Suppressor macrophage (primary cell): ENCODE measurements around the gene CTNNA3.
"Not testable (repeated sequence)": the region's sequence is repeated elsewhere in the genome, so short reads cannot be mapped to it uniquely, and the experiment has no call there.

Experiments used
- DNase-seq, 4 experiments: peaks; one replicate each; pipeline ENCODE4 v3.0.0-alpha.2; 2020 to 2022

CTNNA3 gene

DNA sequence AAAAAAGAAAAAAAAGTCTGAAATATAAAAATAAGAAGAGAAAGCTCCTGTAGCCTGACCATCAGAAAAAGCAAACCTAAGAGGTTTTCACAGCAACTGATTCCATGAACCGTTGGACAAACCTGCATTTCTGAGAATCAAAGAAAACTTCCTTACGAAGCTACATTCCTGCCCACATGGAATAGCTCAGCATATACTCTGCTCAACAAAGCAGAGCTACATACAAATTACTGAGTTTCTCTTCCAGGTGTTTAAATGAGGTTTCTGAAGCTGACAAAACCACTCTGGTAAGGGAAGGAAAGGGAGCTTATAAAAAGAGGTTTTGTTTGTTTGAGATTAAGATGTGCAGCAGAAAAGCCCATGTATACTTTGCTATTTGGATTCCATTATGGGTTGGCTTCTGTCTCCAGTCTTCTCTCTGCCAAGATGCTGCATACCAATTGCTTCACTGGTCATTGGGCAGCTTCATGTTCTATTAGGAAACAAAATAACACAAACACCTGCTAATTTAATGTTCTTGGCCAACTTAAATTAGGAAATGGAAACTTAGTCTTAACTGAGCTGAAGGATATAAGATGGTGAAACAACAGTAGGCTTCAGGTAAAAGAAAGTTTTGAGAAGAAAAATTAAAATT, 456.0 kb downstream of the CTNNA3 start:
- DNase-seq = no peak

DNA sequence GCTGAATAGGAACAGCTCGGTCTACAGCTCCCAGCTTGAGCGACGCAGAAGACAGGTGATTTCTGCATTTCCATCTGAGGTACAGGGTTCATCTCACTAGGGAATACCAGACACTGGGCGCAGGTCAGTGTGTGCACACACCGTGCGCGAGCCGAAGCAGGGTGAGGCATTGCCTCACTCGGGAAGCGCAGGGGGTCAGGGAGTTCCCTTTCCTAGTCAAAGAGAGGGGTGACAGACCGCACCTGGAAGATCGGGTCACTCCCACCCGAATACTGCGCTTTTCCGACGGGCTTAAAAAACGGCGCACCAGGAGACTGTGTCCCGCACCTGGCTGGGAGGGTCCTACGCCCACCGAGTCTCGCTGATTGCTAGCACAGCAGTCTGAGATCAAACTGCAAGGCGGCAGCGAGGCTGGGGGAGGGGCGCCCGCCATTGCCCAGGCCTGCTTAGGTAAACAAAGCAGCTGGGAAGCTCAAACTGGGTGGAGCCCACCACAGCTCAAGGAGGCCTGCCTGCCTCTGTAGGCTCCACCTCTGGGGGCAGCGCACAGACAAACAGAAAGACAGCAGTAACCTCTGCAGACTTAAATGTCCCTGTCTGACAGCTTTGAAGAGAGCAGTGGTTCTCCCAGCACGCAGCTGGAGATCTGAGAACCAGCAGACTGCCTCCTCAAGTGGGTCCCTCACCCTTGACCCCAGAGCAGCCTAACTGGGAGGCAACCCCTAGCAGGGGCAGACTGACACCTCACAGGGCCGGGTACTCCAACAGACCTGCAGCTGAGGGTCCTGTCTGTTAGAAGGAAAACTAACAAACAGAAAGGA, 465.1 kb downstream of the CTNNA3 start:
- DNase-seq = not testable (repeated sequence)

- DNase-seq = no peak
These were observed 470.8 kb downstream of the CTNNA3 start for GRCh38 chr10:67225226-67225625.

DNA sequence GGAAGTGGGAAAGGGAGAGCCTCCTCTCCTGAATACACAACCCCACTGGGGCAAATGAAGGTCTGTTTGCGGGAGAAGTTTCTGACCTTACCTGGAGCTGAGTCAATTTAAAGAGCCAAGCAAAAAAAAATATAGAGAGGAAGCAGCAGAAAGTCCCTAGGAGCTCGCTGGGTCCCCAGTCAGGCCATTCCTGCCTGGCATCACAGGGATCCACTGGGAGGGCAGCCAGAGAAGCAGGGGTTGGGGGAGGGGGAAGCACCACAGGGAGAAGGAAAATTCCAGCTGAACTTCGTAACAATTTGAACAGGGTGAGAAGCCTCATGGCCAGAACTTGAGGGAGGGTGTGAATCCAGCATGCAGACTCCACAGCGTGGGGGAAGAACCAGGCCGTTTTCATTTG, 471.4 kb downstream of the CTNNA3 start:
- no peak for DNase-seq

- DNase-seq = no peak
These were observed 473.1 kb downstream of the CTNNA3 start for GRCh38 chr10:67222934-67223333.

DNA sequence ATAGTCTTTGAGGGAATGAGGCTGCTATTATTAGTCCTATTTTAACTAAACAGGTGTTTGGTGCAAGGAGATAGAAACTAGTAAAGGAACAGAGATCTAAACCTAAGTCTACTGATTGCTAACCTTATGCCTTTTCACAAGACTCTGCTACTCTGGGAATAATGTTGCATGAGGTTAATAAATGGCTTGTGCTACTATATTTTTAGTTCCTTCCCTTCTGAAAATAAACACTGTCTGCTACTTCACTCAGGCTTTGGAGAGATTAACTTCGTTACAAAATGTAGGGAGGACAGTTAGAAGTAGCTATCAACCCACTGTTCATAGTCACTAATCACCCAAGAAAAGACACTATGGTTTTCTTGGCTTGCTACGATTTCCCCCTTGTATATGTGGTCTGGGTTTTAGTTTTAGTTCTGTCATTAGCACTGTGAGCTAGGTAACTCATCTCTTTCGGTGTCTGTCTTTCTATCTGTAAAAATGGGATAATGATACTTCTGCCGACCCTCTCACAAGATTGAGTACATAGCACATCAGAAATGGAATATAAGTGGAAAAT, 474.0 kb downstream of the CTNNA3 start:
- no peak for DNase-seq

DNA sequence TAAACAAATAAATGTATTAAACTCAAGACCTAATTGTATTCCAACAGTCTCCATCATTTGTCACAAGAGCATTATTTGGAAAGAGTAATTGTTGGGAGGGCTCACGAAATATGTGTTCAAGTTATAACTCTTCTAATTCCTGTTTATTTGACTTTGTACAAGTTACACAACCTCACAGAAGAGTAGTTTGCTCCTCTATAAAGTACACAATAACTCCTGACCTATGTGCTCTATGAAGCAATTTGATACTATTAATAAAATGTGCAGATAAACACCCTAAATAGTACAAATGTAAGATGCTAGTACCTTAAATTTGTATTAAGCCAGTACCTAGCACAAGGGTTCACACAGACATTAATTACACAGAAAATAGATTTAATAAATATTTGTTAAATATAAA, 484.3 kb downstream of the CTNNA3 start:
- DNase-seq = no peak

GRCh38 chr10:67207923-67208322, 488.1 kb downstream of the CTNNA3 start:
- DNase-seq = not testable (repeated sequence)

GRCh38 chr10:67200913-67201564, 495.0 kb downstream of the CTNNA3 start:
- DNase-seq = no peak

DNA sequence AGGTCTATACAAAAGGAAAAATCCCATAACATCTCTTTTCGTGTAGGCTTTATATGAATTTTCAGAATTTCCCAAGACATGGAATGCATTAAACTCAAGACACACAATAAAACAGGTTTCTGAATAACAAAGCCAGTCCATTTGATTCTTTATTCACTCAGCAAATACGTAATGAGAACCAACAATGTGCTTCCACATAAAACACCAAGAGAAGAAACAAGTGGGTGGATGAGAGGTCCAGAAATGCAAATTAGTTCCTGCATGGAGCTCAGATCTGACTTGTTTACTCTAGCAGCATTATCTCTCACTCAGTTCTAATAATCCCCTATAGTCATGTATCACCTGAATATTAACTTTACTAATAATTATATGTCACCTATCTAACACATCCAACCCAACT, 520.6 kb downstream of the CTNNA3 start:
- DNase-seq = no peak

GRCh38 chr10:67173787-67174186, 522.2 kb downstream of the CTNNA3 start:
- DNase-seq = no peak

- no peak for DNase-seq
These were observed 524.0 kb downstream of the CTNNA3 start for GRCh38 chr10:67171970-67172369.

DNA sequence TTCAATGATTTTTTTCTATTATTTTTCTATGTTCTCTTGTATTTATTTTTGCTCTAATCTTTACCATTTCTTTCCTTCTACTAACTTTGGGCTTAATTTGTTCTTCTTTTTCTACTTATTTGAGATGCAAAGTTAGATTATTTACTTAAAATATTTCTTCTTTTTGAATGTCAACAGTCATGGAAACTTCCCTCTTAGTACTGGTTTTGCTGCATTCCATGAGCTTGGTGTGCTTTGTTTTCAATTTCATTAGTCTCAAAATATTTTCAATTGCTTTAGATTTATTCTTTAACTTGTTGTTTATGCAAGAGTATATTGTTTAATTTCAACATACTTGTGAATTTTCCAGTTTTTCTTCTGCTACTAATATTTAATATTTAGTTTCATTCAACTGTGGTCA, 539.8 kb downstream of the CTNNA3 start:
- no peak for DNase-seq

GRCh38 chr10:67151471-67151870, 544.5 kb downstream of the CTNNA3 start:
- no peak for DNase-seq

DNA sequence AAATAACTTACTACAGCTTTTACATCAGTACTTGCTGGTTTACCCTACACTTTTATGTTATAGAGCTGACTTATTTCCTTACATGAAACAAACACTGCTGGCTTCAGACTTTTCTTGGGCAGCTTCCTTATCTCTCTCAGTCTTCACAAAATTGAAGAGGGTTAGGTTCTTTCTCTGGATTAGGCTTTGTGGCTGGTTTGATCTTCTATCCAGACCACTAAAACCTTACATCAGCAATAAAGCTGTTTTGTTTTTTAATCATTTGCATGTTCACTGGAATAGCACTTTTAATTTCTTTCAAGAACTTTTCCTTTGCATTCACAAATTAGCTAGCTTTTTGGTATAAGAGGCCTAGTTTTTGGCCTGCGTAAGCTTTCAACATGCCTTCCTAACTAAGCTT, 551.5 kb downstream of the CTNNA3 start:
- DNase-seq = no peak

GRCh38 chr10:67141300-67141699, 554.7 kb downstream of the CTNNA3 start:
- no peak for DNase-seq

- no peak for DNase-seq
These were observed 555.4 kb downstream of the CTNNA3 start for GRCh38 chr10:67140641-67141040.

DNA sequence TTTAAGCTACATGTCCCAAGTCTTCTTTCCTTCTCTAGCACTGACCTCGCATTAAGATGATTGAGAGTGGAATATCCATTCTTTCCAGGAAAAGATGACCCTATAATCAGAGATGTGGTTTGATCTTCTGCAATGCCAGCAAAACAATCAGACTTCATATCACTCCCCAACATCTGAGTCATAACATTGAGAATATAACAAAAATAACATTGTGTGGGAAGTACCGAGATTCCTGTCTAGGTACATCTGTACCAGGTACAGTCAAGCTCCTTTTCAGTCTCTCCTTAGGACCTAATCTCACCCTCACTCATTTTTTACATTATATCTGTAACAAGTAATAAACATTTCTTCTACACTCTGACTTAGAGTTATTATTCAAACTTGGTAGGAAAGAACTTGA, 568.6 kb downstream of the CTNNA3 start:
- no peak for DNase-seq

- DNase-seq = no peak
These were observed 576.3 kb downstream of the CTNNA3 start for GRCh38 chr10:67119651-67120050.

- DNase-seq = no peak
These were observed 580.0 kb downstream of the CTNNA3 start for GRCh38 chr10:67115972-67116371.

DNA sequence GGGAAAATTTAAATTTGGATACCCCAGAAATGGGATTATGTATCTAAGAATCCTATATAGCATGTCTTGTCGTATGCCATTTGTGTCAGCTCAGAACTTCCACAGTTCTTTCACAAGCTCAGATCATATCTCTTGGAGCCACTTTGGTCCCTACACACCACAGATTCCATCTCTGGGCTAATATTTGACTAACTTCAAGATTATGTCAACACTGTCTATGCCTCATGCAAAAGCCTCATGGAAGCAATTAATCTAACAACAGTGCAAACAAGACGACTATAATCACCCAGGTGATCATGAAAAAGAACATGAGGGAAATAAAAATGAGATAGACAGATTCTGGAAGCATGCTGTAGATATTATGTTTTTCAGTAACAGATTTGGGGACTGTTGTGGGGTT, 581.0 kb downstream of the CTNNA3 start:
- no peak for DNase-seq

- DNase-seq = no peak
These were observed 583.2 kb downstream of the CTNNA3 start for GRCh38 chr10:67112765-67113164.

- DNase-seq = no peak
These were observed 585.7 kb downstream of the CTNNA3 start for GRCh38 chr10:67110286-67110685.

DNA sequence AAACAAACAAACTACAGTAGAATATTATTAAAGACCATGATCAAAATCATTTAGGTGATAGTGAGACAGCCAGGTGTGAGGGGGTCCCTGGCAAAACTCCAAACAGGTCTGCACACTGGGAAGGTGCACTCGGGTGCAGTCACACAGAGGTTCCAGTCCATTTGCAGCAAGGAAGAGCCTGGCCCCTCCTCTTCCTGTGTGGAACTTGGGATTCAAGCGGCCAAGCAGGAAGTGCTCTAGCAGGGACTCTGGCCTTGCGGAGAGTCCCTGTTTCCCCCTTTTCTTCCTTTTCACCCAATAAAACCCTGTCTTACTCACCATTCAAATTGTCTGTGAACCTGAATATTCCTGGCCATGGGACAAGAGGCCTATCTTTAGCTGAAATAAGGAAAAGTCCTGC, 588.3 kb downstream of the CTNNA3 start:
- DNase-seq = no peak
